Large intestine (tissue), 3 donors: ENCODE results near the gene NPSR1. TPM values are rescaled to one million over a fixed set of nuclear protein-coding genes. Genes with fewer than 3 reads are reported as not detected.

ENCODE experiments used
- DNase-seq, 2 donors: peaks; one replicate each; pipeline versions ENCODE4 v3.0.0 to v3.0.0-alpha.2; 2013
- H3K27ac ChIP-seq: one replicate; pipeline ENCODE4 v1.5.1; 2013; ENCODE audit warnings: low read length
- H3K27me3 ChIP-seq: 2 replicates; pipeline ENCODE4 v1.6.1; 2013; ENCODE audit warnings: low read length; ENCODE audit not compliant: control insufficient read depth, insufficient read depth
- H3K36me3 ChIP-seq: 2 replicates; pipeline ENCODE4 v1.6.1; 2013; ENCODE audit warnings: low read length; ENCODE audit not compliant: control insufficient read depth, insufficient read depth
- H3K4me1 ChIP-seq: one replicate; pipeline ENCODE4 v1.6.1; 2013; ENCODE audit warnings: low read length; ENCODE audit not compliant: control insufficient read depth, insufficient read depth
- H3K4me3 ChIP-seq: one replicate; pipeline ENCODE4 v1.5.1; 2013; ENCODE audit warnings: low read length
- H3K9me3 ChIP-seq: one replicate; pipeline ENCODE4 v1.6.1; 2013; ENCODE audit warnings: mild to moderate bottlenecking, low read depth, low read length, moderate library complexity; ENCODE audit not compliant: control insufficient read depth
- WGBS: methylation state at CpG from one replicate; pipeline ENCODE4 v1.1.5; 2013; ENCODE audit warnings: low lambda C conversion rate; ENCODE audit not compliant: insufficient coverage; 5-methylcytosine and 5-hydroxymethylcytosine counted together
- polyA plus RNA-seq: library from polyadenylated mRNA; unstranded; fragments of 120-200 nt; gene quantifications from one replicate; pipeline ENCODE4 v1.2.1, GENCODE V29; 2013

NPSR1 gene
- polyA plus RNA-seq, 1 donor, result 0.16 TPM

- no peaks in the 10 kb centered on the region for H3K9me3 ChIP-seq
- H3K36me3 ChIP-seq, result no peaks in the 10 kb centered on the region
- no peak overlapping the region for H3K27ac ChIP-seq
- H3K27me3 ChIP-seq, result no peaks in the 10 kb centered on the region
- no peak overlapping the region for H3K4me3 ChIP-seq
- H3K4me1 ChIP-seq, result no peaks in the 10 kb centered on the region
- DNase-seq, result no peak
- WGBS, result no CpG with 5 or more reads among the region's 3 CpGs
Observed at GRCh38 chr7:34832020-34832419, 174.0 kb downstream of the NPSR1 start.

- Histone ChIP-seq H3K4me1 (no peaks in the 10 kb centered on the region), H3K36me3 (no peaks in the 10 kb centered on the region), H3K27ac (no peak overlapping the region), H3K27me3 (no peaks in the 10 kb centered on the region), H3K9me3 (no peaks in the 10 kb centered on the region), H3K4me3 (no peak overlapping the region)
- DNase-seq, result no peak
- WGBS, result 70% methylated on average over 1 of the region's 3 CpGs
Observed at GRCh38 chr7:34835901-34836600, 178.0 kb downstream of the NPSR1 start.

- DNase-seq, result no peak
- 83% methylated on average over 1 of the region's 2 CpGs for WGBS
- Histone ChIP-seq H3K27me3 (no peaks in the 10 kb centered on the region), H3K4me1 (no peaks in the 10 kb centered on the region), H3K27ac (no peak overlapping the region), H3K4me3 (no peak overlapping the region), H3K36me3 (no peaks in the 10 kb centered on the region), H3K9me3 (no peaks in the 10 kb centered on the region)
Observed at GRCh38 chr7:34837316-34837715, 179.3 kb downstream of the NPSR1 start.

- Histone ChIP-seq H3K27ac (no peak overlapping the region), H3K4me3 (no peak overlapping the region), H3K36me3 (no peaks in the 10 kb centered on the region), H3K4me1 (no peaks in the 10 kb centered on the region), H3K9me3 (no peaks in the 10 kb centered on the region), H3K27me3 (no peaks in the 10 kb centered on the region)
- DNase-seq, result no peak
- WGBS, result no CpG with 5 or more reads among the region's 2 CpGs
Observed at GRCh38 chr7:34837801-34838201, 179.8 kb downstream of the NPSR1 start.

- WGBS, result 83% methylated on average over 1 of the region's 5 CpGs
- no peak overlapping the region for H3K27ac ChIP-seq
- no peaks in the 10 kb centered on the region for H3K36me3 ChIP-seq
- DNase-seq, result no peak
- H3K27me3 ChIP-seq, result no peaks in the 10 kb centered on the region
- no peak overlapping the region for H3K4me3 ChIP-seq
- H3K9me3 ChIP-seq, result no peaks in the 10 kb centered on the region
- H3K4me1 ChIP-seq, result no peaks in the 10 kb centered on the region
Observed at GRCh38 chr7:34838329-34838728, 180.3 kb downstream of the NPSR1 start.

- no peaks in the 10 kb centered on the region for H3K27me3 ChIP-seq
- DNase-seq, result no peak
Observed at GRCh38 chr7:34839645-34840044, 181.6 kb downstream of the NPSR1 start.

GRCh38 chr7:34840176-34840785 lies 182.3 kb downstream of the NPSR1 start:
- Histone ChIP-seq H3K27me3 (no peaks in the 10 kb centered on the region), H3K27ac (no peak overlapping the region), H3K36me3 (no peaks in the 10 kb centered on the region), H3K4me3 (no peak overlapping the region), H3K4me1 (no peaks in the 10 kb centered on the region), H3K9me3 (no peaks in the 10 kb centered on the region)
- DNase-seq, result no peak
- WGBS, result no CpG with 5 or more reads among the region's 5 CpGs

More at GRCh38 chr7:34839645-34840044, 181.6 kb downstream of the NPSR1 start:
- no peaks in the 10 kb centered on the region for H3K36me3 ChIP-seq
- H3K4me3 ChIP-seq, result no peak overlapping the region
- no peaks in the 10 kb centered on the region for H3K9me3 ChIP-seq
- no peak overlapping the region for H3K27ac ChIP-seq
- 83% methylated on average over 1 of the region's 3 CpGs for WGBS
- no peaks in the 10 kb centered on the region for H3K4me1 ChIP-seq

- Histone ChIP-seq H3K4me1 (no peaks in the 10 kb centered on the region), H3K9me3 (no peaks in the 10 kb centered on the region), H3K36me3 (no peaks in the 10 kb centered on the region), H3K27ac (no peak overlapping the region), H3K27me3 (no peaks in the 10 kb centered on the region), H3K4me3 (no peak overlapping the region)
- WGBS, result 83% methylated on average over 3 of the region's 4 CpGs
- no peak for DNase-seq
Observed at GRCh38 chr7:34841326-34841725, 183.3 kb downstream of the NPSR1 start.

GRCh38 chr7:34842782-34843181 lies 184.8 kb downstream of the NPSR1 start:
- no peak for DNase-seq
- Histone ChIP-seq H3K27ac (no peak overlapping the region), H3K4me3 (no peak overlapping the region), H3K27me3 (no peaks in the 10 kb centered on the region), H3K4me1 (no peaks in the 10 kb centered on the region), H3K36me3 (no peaks in the 10 kb centered on the region), H3K9me3 (no peaks in the 10 kb centered on the region)
- WGBS, result 94% methylated on average over 3 of the region's 6 CpGs

- WGBS, result no CpG with 5 or more reads among the region's 1 CpG
- Histone ChIP-seq H3K36me3 (no peaks in the 10 kb centered on the region), H3K9me3 (no peaks in the 10 kb centered on the region), H3K27ac (no peak overlapping the region), H3K4me1 (no peaks in the 10 kb centered on the region), H3K4me3 (no peak overlapping the region), H3K27me3 (no peaks in the 10 kb centered on the region)
- no peak for DNase-seq
Observed at GRCh38 chr7:34844406-34844805, 186.4 kb downstream of the NPSR1 start.
